GM21717 (cell line): Measurements from ENCODE around the gene KRT80.

Source experiments
- ATAC-seq: cut with Tn5 transposase; IDR thresholded peaks from one replicate; pipeline ENCODE4 v1.9.1; 2021; ENCODE audit warnings: mild to moderate bottlenecking, moderate library complexity; ENCODE audit not compliant: unreplicated experiment

KRT80 gene

DNA sequence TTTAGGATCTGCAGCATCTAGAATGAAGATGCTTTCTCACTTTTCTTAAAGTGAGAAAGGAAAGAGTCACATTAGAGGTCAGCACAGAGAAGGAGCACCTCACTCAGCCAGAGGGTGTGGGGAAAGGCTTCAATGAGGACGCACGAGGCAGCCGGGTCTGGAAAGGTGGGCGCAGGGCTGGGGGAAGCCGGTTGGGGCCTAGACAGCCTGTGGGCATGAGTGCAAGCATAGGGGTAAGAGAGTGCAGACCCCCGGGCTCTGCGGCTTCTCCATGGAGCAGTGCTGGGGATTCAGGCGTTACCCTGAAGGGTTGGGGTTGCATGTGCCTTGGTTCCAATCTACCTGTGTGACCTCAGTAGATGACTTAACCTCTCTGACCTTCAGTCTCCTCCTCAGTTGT, 49.9 kb downstream of the KRT80 start:
- ATAC-seq: no peak

DNA sequence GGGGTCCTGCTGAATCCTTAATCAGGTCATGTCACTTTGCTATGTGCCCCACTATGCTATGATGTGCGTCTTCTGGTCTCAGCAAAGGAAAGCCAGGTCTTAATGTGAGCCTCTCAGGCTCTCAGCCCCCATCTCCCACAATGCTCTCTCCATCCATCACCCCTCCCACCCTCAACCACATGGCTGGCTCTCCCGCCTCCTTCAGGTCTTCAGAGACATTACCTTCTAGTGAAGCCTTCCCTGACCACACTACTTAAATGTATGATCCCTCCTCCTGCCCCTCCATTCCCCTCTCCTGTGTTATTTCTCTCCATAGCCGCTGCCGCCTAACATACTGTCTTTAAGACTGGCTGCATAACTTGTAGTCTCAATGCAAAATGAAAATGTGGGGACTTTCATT, 50.5 kb downstream of the KRT80 start:
- ATAC-seq: no peak

DNA sequence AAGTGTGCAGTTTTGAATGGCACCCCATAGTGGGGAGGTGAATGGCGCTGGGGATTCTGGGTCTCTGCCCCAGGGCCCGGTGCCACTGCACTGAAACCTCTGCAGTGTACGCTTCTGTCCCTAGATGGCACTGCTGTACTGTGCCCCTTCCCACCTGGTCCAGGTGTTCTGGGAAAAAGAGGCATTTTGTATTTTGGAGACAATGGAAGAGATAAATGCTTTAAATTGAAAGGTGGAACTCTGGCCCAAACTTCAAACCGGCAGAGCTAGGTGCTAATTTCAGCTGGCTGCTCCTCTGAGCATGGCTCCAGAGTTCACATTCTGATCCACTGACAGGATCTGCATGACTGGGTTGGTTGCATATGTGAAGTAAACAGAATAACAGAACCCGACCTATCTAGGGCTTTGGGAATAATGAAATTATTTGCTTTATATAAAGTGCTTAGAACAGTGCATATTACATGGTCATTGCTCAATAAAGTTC, 52.2 kb downstream of the KRT80 start:
- no peak for ATAC-seq

DNA sequence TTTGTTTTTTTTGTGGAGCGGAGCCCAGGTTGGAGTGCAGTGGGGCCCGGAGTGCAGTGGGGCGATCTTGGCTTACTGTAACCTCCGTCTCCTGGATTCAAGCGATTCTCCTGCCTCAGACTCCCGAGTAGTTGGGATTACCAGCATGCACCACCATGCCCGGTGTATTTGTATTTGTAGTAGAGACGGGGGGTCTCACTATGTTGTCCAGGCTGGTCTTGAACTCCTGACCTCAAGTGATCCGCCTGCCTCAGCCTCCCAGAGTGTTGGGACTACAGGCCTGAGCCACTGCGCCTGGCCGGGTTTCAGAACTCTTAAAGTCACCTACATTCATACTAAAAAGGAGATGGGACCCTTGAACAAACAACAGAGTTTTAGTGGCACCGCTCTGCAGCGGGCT, 52.7 kb downstream of the KRT80 start:
- no peak for ATAC-seq

DNA sequence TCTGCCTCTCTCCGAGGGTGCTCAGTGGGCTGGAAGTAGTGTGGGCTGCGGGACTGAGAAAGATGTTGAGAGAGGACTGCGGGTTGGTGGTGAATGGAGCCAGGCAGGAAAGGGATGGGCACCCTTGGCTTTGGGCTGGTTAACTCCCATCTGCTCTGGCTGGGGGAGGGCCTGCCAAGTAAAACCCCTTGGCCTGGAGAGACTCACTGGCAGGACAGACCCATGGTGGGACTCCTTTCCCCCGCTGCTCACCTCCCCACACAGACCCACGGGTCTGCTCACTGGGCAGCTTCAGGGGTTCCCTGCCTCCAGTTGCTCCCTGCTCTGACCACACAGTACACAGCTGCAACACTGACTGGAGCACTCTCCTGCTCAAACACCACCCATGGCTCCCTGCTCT, 54.1 kb downstream of the KRT80 start:
- ATAC-seq: no peak

DNA sequence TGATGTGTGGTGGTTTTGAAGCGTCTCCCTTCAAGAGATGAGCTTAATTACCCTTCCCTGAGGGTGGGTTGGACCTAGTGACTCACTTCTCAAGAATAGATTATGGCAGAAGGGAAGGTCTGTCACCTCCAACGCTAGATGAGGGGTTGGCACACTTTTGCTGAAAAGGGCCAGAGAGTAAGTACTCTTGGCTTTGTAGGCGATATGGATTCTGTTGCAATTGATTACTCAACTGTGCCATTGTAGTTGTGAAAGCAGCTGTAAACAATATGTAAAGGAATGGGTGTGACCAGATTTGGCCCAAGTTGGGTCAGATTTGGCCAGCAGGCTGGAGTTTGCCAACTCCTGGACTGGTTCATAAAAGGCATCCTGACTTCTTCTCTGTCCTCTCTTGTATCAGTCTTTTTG, 59.1 kb downstream of the KRT80 start:
- no peak for ATAC-seq

DNA sequence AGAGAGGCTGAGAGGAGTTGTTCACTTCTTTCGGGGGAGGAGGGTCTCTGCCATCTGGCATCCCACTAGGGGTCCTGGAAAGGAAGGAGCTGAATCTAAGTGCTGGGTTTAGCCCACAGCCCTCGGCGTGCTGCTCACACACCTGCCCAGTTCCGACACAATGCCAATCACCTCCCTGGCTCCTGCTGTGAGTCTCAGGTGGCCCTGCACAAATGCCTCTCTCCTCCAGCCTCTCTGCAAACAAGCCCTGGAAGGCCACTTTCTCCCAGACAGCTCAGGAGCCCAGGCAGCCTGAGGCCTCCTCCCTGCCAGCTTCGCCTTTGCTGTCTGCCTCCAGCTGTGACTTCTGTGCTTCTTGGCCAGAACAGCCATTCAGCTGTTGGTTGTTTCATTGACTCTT, 61.1 kb downstream of the KRT80 start:
- no peak for ATAC-seq

DNA sequence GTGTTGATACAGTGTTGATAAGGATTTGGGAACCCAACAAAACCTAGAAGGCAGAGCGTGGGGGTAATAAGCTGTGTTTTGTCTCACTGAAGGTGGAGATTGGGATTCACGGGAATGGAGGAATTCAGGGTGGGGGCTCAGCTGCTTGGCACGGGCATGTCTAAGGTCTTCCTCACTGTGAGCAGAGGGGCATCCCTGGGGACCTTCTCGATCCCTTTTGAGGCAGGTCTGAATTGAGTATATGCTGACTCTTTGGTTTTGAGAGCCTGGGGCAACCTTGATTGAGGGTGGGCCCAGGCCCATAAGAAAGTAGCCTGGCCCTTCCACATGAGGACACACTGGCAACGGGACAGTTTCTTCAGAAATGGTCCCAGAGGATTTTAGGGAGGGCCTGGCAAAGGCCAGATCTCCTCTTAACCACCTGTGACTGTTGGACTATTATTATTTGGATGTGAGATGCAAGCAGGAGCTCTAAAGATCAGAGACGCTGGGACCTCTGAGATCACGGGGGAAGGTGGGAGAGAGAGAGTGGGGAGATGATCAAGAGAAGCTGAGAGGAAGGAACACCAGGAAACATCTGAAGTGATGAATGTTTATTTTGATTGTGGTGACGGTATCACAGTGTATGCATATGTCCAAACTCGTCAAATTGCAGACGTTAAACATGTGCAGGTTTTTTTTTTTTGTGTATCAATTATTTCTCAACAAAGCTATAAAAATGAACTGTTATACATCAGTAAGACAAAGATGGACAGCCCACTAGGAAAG, 63.9 kb downstream of the KRT80 start:
- no peak for ATAC-seq

DNA sequence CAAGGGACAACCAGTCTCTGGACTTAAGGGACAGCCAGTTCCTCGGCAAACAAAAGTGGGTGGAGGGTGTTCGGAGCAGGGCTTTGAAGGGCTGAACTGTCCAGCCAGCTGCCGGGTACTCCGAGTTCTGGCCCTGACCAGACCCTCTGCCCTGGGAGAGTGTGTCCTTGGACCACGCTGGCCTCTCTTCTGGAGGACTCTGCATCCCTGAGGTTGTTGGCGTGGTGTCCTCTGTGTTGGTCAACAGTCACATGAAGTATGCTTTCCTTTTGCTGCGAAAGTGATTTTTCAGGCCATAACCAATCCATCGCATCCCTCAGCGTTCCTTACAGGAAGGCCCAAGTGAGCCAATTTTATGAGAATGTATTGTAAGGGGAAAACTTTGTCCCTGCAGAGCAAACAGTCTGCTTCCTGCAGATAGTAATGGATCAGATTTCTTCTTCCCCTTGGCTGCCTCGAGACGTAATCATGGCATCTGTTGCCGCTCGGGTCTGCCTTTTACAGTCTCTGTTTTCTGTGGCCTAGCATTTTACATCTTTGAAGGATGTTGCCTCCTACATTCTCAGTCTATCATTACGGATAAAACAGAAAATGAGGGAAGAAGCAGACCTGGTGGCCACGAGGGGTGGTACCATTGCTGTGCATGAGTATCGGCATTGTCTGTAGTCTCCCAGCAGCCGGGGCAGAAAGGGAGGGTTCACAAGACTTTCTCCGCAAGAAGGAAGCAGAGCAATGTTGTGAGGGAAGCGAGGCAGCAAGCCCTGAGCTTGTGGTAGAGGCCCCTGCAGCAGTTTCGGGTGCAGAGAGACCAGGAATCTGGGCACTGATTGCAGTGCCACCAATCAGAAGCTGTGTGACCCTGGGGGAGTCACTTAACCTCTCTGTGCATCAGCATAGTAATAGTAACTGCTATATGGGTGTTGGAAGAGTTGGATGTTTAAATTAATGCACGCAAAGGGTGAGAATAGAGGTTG, 64.9 kb downstream of the KRT80 start:
- ATAC-seq: no peak

DNA sequence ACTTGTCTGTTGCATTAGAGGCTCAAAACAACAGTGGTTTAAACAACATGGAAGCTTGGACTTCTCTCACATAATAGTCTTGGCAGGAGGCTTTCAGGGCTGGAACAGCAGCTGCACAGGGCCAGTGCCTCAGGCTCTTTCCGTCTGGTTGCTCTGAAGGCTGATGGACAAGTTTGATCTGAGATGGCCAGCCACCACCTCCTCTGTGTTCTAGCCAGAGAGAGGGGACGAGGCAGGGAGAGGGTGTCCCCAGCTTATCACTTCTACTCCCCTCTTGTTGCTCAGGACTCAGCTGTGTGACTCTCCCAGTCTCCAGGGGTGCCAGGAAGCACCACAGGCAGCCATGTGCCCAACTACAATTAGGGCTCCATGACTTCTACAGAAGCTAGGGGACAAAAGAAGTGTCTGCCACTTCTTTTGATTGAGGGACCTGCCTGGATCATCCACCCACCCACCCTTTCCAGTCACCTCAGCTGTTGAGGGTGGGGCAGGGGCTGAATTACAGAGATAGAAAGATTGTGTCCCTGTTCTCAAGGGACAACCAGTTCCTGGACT, 65.7 kb downstream of the KRT80 start:
- ATAC-seq: no peak

DNA sequence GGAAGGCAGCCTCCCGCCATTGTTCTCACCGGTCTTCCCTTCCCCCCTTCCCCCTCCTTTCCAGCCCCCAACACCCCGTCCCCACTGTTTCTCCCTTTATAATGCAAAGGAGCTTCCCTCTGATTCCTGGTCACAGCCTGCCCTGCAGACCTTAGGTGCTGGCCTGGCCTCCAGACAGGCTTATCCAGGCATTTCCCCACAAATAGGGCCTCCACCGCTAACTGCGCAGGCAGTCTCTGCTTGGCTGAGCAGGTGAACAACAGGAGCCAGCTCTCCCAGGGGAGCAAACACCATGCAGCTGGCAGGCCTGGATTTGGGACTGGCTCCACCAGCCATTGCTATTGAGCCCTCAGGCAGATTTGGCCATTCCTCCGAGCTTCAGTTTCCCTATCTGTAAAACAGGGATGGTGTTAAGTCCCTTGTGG, 66.3 kb downstream of the KRT80 start:
- no peak for ATAC-seq

DNA sequence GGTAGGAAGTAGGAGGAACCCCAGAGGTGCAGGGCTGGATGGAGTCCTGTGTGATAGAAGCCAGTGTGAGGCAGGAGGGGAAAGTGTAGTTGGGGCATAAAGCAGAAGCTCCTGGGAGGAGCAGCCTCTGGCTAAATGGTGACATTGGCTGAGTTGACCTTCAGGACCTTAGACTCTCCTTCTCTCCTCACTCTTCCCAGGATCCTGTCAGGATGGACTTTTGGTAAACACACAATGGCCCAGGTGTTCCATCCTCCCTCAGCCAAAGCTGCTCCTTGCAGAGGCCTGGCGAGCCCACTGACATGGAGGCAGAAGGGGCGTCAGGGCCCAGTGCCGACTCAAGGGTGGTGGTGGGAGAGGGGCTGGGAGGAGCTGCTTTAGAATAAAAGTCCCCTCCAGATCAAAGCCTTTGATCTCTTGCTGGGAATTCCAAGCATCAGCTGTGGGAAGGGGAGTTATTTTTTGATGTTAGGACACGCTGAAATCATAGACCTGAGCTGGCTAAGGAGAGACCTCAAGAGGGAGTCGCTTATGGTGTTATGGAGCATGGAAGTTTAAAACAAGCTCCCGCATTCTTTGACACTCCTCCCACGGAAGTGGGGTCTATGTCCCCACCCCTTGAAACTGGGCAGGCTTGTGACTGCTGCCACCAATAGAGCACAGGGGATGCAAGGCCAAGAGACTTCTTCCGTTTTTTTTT, 68.2 kb downstream of the KRT80 start:
- ATAC-seq: no peak

DNA sequence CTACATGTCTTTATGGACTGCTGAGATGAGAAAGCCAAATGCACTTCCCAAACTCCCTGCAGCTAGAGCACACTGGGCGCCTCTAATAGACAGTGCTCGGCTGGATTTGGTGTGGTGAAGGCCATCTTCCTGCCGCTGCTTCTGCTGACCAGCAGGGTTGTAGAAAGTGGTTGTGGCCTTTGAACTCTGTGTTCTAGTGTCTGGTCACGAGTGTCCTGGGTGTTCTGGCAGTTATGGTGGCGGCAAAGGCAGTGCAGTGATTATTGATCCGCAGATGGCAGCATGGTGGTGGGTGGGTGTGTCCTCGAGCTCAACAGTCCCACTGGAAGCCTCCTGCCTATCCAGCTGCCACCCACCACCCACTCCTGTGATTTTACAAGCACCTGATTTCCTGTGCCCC, 68.9 kb downstream of the KRT80 start:
- ATAC-seq: no peak

DNA sequence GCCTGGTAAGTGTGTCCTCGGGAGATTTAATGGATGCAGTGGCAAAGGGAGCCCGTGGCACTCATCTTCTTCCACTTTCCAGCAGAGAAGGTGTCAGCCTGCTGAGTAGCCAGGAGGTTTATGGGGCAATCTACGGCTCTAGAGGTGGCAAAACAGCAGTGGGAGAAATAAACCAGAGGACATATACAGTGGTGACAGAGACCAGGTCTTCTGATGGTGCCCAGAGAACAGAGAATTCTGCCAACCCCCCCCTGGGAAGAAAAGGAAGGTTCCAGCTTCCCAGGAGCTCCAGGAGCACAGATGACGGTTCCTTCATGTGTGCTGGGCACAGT, 69.3 kb downstream of the KRT80 start:
- no peak for ATAC-seq

DNA sequence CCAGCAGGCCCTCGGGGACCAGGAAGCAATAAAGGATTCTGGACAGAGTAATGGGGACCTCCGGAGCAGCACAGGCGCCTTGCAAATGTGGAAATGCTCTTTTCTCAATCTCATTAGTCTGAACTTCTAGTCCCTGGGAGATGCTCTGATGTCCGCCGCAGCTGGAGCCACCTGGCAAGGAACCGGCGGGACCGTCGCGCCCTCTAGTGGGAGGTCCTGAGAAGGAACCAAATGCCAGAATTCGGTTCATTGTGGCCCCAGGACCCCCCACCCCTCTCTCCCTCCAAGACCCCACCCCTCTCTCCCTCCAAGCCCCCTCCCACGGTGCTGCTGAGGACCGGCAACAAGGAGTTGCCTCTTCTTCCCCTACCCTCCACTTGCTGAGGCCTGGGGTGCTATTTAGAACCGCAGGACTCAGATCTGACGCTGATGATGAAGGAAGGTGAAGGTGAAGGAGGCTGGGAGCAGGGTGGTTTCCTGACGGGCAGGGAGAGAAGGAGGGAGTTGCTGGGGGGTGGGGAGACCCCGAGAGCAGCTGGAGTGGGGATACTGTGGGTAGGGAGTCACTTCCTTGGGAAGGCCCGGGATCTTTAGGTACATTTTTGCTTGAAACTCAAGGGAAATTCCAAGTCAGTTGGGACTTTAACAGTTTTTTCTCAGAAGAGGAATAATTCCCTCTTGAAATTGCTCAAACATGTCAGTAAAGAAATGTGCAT, 69.8 kb downstream of the KRT80 start:
- ATAC-seq: no peak

DNA sequence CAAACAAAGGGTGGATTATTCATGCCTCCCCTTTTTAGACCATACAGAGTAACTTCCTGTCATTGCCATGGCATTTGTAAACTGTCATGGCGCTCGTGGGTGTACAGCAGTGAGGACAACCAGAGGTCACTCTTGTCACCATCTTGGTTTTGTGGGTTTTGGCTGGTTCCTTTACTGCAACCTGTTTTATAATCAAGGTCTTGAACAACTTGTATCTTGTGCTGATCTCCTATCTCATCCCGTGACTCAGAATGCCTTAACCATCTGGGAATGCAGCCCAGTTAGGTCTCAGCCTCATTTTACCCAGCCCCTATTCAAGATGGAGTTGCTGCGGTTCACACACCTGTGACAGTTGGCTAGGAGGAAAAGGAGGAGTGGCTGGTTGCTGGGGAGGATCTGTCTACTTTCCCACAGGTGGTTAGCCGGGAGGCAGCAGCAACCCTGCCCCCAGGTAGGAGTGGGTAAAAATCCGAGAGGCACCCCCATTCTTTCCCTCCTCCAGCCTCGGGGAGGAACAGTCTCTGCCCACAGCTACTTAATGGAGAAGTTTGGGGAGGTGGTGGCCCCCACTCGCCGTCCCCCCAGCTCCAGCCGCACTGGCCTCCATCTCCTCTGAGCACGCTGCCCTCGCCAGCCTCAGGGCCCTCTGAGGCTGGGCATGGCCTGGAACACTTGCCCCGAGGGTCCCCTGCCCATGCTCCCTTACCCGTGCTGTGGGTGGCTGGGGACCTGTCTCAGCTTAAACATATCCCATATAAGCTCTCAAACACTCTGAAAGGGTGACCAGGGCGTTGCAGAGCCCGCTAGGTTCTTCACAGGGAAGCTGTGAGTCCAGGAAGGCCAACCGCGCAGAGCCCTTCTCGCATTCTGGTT, 70.6 kb downstream of the KRT80 start:
- ATAC-seq: no peak

DNA sequence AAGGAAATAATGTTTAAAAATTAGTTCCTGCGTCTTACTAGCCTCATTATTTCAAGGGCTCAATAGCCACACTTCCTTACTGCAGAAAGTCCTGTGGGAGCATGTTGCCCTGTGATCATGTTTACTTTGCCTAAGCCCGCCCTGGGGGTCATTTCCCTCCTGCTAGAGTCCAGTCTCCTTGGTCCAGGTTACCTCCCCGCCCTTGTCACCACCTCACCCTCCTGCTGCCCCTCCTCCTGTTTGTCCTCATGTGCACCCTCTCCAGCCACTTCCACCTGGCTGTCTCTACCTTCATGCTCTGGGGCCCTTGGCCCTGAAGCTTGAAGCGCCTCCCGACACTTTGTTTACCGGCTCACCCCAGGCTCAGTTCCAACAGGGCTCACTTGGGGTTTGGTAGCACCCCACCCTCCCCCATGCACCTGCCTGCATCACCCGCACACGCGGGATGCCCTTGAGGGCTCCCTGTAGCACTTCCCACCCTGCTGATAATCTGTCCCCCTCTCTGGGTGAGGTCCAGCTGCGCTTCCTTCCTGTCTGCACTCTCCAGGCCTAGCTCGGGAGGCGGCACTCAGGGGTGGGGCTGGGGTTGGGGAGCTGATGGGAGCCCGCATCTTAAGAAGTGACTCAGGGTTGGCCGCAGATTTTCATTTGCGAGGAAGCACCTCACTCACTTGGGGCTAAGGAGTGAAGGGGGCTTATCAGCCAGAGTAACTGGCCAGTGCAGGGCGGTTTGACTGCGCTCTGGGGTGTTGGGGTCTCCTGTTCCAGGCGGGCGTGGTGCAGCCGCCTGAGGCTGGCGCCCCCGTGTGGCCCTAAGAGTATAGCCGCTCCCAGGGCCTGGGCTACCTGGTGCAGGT, 72.2 kb downstream of the KRT80 start:
- ATAC-seq: no peak
